Measurements from ENCODE around the gene KDM4C.
"Not testable (repeated sequence)": the region's sequence is repeated elsewhere in the genome, so short reads cannot be mapped to it uniquely, and the experiment has no call there.

Gene KDM4C

GRCh38 chr9:6943293-6943692 lies 185.5 kb downstream of the KDM4C start:
- POLR2A ChIA-PET, result no interaction called here
- TF ChIP-seq CTCF (IDR thresholded peaks at IDR 0.05; ENCODE audit: insufficient read depth, low read length, missing control alignments), result no peak
- DNase-seq (ENCODE audit: low read depth, low spot score), result no peak
- CTCF ChIA-PET, result interaction anchor here (2.1 kb wide), 1 partner anchor 11 kb away, joined by 6 read pairs; no protein-coding TSS in a partner anchor
- no peak overlapping the region for H3K4me3 ChIP-seq (ENCODE audit: low read depth, low read length)

- ChIA-PET POLR2A (interaction anchor here (1.0 kb wide), 1 partner anchor 13 kb away, joined by 3 read pairs; no protein-coding TSS in a partner anchor), CTCF (interaction anchor here (1.0 to 2.1 kb wide), 4 partner anchors 10 to 125 kb away, joined by 3 to 6 read pairs (median 3); no protein-coding TSS in a partner anchor)
- H3K4me3 ChIP-seq (ENCODE audit: low read depth, low read length), result no peak overlapping the region
- TF ChIP-seq CTCF (IDR thresholded peaks at IDR 0.05; ENCODE audit: insufficient read depth, low read length, missing control alignments), result no peak
- DNase-seq (ENCODE audit: low read depth, low spot score), result peak; percentile 46
These were observed 186.3 kb downstream of the KDM4C start for GRCh38 chr9:6944093-6944551.

- no peak for TF ChIP-seq CTCF (IDR thresholded peaks at IDR 0.05; ENCODE audit: insufficient read depth, low read length, missing control alignments)
- H3K4me3 ChIP-seq (ENCODE audit: low read depth, low read length), result no peak overlapping the region
- DNase-seq (ENCODE audit: low read depth, low spot score), result no peak
- POLR2A ChIA-PET, result interaction anchor here (1.0 kb wide), 1 partner anchor 13 kb away, joined by 3 read pairs; no protein-coding TSS in a partner anchor
- CTCF ChIA-PET, result interaction anchor here (1.0 to 2.1 kb wide), 4 partner anchors 9 to 124 kb away, joined by 3 to 6 read pairs (median 3); no protein-coding TSS in a partner anchor
These were observed 187.1 kb downstream of the KDM4C start for GRCh38 chr9:6944896-6945295.

GRCh38 chr9:6945816-6946215 lies 188.0 kb downstream of the KDM4C start:
- DNase-seq (ENCODE audit: low read depth, low spot score), result no peak
- ChIA-PET POLR2A (no interaction called here), CTCF (no interaction called here)
- no peak for TF ChIP-seq CTCF (IDR thresholded peaks at IDR 0.05; ENCODE audit: insufficient read depth, low read length, missing control alignments)
- H3K4me3 ChIP-seq (ENCODE audit: low read depth, low read length), result no peak overlapping the region

- no peak for TF ChIP-seq CTCF (IDR thresholded peaks at IDR 0.05; ENCODE audit: insufficient read depth, low read length, missing control alignments)
- POLR2A ChIA-PET, result no interaction called here
- CTCF ChIA-PET, result no interaction called here
- DNase-seq (ENCODE audit: low read depth, low spot score), result no peak
- H3K4me3 ChIP-seq (ENCODE audit: low read depth, low read length), result no peak overlapping the region
These were observed 188.9 kb downstream of the KDM4C start for GRCh38 chr9:6946583-6947166.

GRCh38 chr9:6948921-6949320 lies 191.1 kb downstream of the KDM4C start:
- H3K4me3 ChIP-seq (ENCODE audit: low read depth, low read length); CTCF ChIA-PET; POLR2A ChIA-PET; DNase-seq (ENCODE audit: low read depth, low spot score): not testable (repeated sequence)

All from AG04449 (cell line).